K562 (cell line): ENCODE measurements around the gene MYL12A. TPM values are rescaled to one million over a fixed set of nuclear protein-coding genes. Genes with fewer than 3 reads are reported as not detected.

Experiments used
- ATAC-seq: fragments of 200-7000 bp; cut with Tn5 transposase; 3 replicates; pipeline ENCODE4 v1.9.1; 2020; ENCODE audit warnings: moderate library complexity
- BruUV-seq: library from RNA; stranded (reverse); fragments of 400-500 nt; replicated peaks from 2 replicates; lab custom pipeline; 2021; lab: Mats Ljungman, UMichigan
- CTCF ChIA-PET: fragments of 300-600 bp; formaldehyde crosslinking; extraction: SDS; loops from one replicate; lab custom pipeline; 2021; ENCODE audit warnings: low intra/inter-chr PET ratio; lab: Yijun Ruan, JAX
- POLR2A ChIA-PET: fragments of 300-600, 350-650 bp; sonication (Branson Sonifier 250); formaldehyde crosslinking; extraction: SDS; loops from one replicate; lab custom pipeline; 2021; ENCODE audit warnings: antibody characterized with exemption, inconsistent platforms; lab: Yijun Ruan, JAX
- DNase-seq, 4 experiments: peaks; one replicate each; pipeline versions ENCODE4 v3.0.0 to v3.0.0-alpha.2; 2011 to 2018; ENCODE audit warnings: low spot score in 3 of 4, mixed read lengths in 3 of 4; ENCODE audit errors: extremely low read depth in 1 of 4
- FAIRE-seq: peaks from 2 replicates; lab custom pipeline; 2011; peaks lifted over from hg19 to GRCh38; lab: Jason Lieb, UNC
- H2AFZ ChIP-seq: 2 replicates; pipeline ENCODE4 v1.6.0; 2011; ENCODE audit warnings: low read depth, low read length, control low read depth, inconsistent platforms
- H3K27ac ChIP-seq: fragments of 200-600 bp; 3 replicates; pipeline ENCODE4 v1.8.0; 2011; ENCODE audit warnings: low read depth, mild to moderate bottlenecking, control low read depth, inconsistent platforms, low read length, moderate library complexity, mixed read lengths; ENCODE audit errors: extremely low read depth
- H3K27me3 ChIP-seq, 2 experiments: fragments of 300-600 bp in 1 of 2; 2 replicates in 1 of 2; 3 replicates in 1 of 2; pipeline versions ENCODE4 v1.6.0 to v1.8.0; 2011; ENCODE audit warnings: inconsistent platforms in 2 of 2, low read length in 2 of 2, mild to moderate bottlenecking in 1 of 2, mixed read lengths in 1 of 2, moderate library complexity in 1 of 2; ENCODE audit not compliant: control insufficient read depth in 2 of 2, insufficient read depth in 2 of 2
- H3K36me3 ChIP-seq: fragments of 300-600 bp; 3 replicates; pipeline ENCODE4 v1.8.0; 2011; ENCODE audit warnings: mild to moderate bottlenecking, low read length, inconsistent platforms; ENCODE audit not compliant: control insufficient read depth, insufficient read depth
- H3K4me1 ChIP-seq, 2 experiments: fragments of 200-600 bp in 1 of 2; replicated peaks in 1 of 2; 2 replicates in 1 of 2; 3 replicates in 1 of 2; pipeline versions ENCODE4 v1.5.1 to v1.8.0; 2011; ENCODE audit warnings: inconsistent platforms in 2 of 2, low read length in 2 of 2, mild to moderate bottlenecking in 1 of 2, mixed read lengths in 1 of 2, moderate library complexity in 1 of 2; ENCODE audit not compliant: control insufficient read depth in 2 of 2, insufficient read depth in 2 of 2
- H3K4me2 ChIP-seq: 2 replicates; pipeline ENCODE4 v1.6.1; 2011; ENCODE audit warnings: low read length, control low read depth, inconsistent platforms, mixed read lengths; ENCODE audit not compliant: insufficient read depth
- H3K4me3 ChIP-seq: fragments of 200-600 bp; sonication (generic), shearing (Covaris generic); 2 replicates; pipeline ENCODE4 v1.5.1; 2016; ENCODE audit warnings: control low read depth, inconsistent platforms
- H3K79me2 ChIP-seq: fragments of 200-600 bp; 3 replicates; pipeline ENCODE4 v1.8.0; 2011; ENCODE audit warnings: low read length, inconsistent platforms; ENCODE audit not compliant: control insufficient read depth, insufficient read depth
- H3K9ac ChIP-seq, 2 experiments: 2 replicates each; pipeline versions ENCODE4 v1.6.0 to v1.6.1; 2011; ENCODE audit warnings: low read depth in 2 of 2, low read length in 2 of 2, control low read depth in 1 of 2, inconsistent platforms in 1 of 2, mild to moderate bottlenecking in 1 of 2, mixed read lengths in 1 of 2; ENCODE audit not compliant: insufficient read depth in 1 of 2
- H3K9me1 ChIP-seq: one replicate; pipeline ENCODE4 v1.6.0; 2011; ENCODE audit warnings: inconsistent platforms, mild to moderate bottlenecking, low read length, moderate library complexity; ENCODE audit not compliant: control insufficient read depth, insufficient read depth
- H3K9me3 ChIP-seq: replicated peaks from 2 replicates; pipeline ENCODE4 v1.5.1; 2011; ENCODE audit warnings: low read depth, low read length, inconsistent platforms; ENCODE audit not compliant: control insufficient read depth, insufficient read depth
- H4K20me1 ChIP-seq: replicated peaks from 2 replicates; pipeline ENCODE4 v1.6.1; 2011; ENCODE audit warnings: low read length, inconsistent platforms, mixed read lengths; ENCODE audit not compliant: control insufficient read depth, insufficient read depth
- ADNP ChIP-seq: fragments of 200-800 bp; sonication (Bioruptor generic); IDR thresholded peaks from 2 replicates; pipeline ENCODE4 v1.6.1; 2016; ENCODE audit warnings: missing genetic modification characterization, missing compliant biosample characterization
- CREB5 ChIP-seq: fragments of 250-450 bp; sonication (Bioruptor Pico); IDR thresholded peaks from 2 replicates; pipeline ENCODE4 v1.5.0; 2020; ENCODE audit warnings: mild to moderate bottlenecking
- ESRRB ChIP-seq: fragments of 250-450 bp; sonication (Bioruptor Pico); IDR thresholded peaks from 2 replicates; pipeline ENCODE4 v1.5.0; 2020; ENCODE audit warnings: mild to moderate bottlenecking, moderate library complexity, borderline replicate concordance
- ETS2 ChIP-seq: IDR thresholded peaks from 2 replicates; pipeline ENCODE4 v1.6.1; 2016; ENCODE audit warnings: borderline replicate concordance, missing genetic modification characterization, mild to moderate bottlenecking, moderate library complexity, missing compliant biosample characterization; ENCODE audit not compliant: poor library complexity, severe bottlenecking
- GABPB1 ChIP-seq: sonication (generic); formaldehyde crosslinking; IDR thresholded peaks from 2 replicates; pipeline ENCODE4 v1.8.0; 2022; ENCODE audit warnings: mild to moderate bottlenecking, missing genetic modification reagents
- KAT7 ChIP-seq: sonication (generic); formaldehyde crosslinking; IDR thresholded peaks from 2 replicates; pipeline ENCODE4 v1.8.0; 2022; ENCODE audit warnings: missing genetic modification reagents, mild to moderate bottlenecking, borderline replicate concordance
- MEF2D ChIP-seq: conservative IDR thresholded peaks from 2 replicates; pipeline ENCODE4 v1.6.1; 2016; ENCODE audit warnings: low read depth, missing genetic modification characterization, missing compliant biosample characterization
- MTA3 ChIP-seq: fragments of 450-650 bp; formaldehyde crosslinking; IDR thresholded peaks from 2 replicates; pipeline ENCODE4 v1.6.1; 2017; ENCODE audit warnings: mild to moderate bottlenecking, borderline replicate concordance
- POLR2AphosphoS2 ChIP-seq: IDR thresholded peaks from 2 replicates; pipeline ENCODE4 v1.6.1; 2012; ENCODE audit warnings: low read length, improper control_type of control experiment
- SAP30 ChIP-seq: fragments of 200-600 bp; sonication (generic); IDR thresholded peaks from 2 replicates; pipeline ENCODE4 v1.6.1; 2012; ENCODE audit warnings: borderline replicate concordance, low read depth, mild to moderate bottlenecking, moderate library complexity, low read length, control low read depth, inconsistent platforms; ENCODE audit not compliant: insufficient read depth, poor library complexity, severe bottlenecking
- SMARCE1 ChIP-seq: fragments of 450-650 bp; IDR thresholded peaks from 2 replicates; pipeline ENCODE4 v1.7.1; 2016; ENCODE audit warnings: mild to moderate bottlenecking
- STAT6 ChIP-seq: sonication (generic); formaldehyde crosslinking; IDR thresholded peaks from 2 replicates; pipeline ENCODE4 v1.8.1; 2023; ENCODE audit warnings: mild to moderate bottlenecking, missing genetic modification reagents
- THRB ChIP-seq: fragments of 450-650 bp; formaldehyde crosslinking; conservative IDR thresholded peaks from 2 replicates; pipeline ENCODE4 v1.4.0; 2022; ENCODE audit warnings: mild to moderate bottlenecking, missing genetic modification characterization
- ZBTB17 ChIP-seq: fragments of 450-650 bp; formaldehyde crosslinking; IDR thresholded peaks from 2 replicates; pipeline ENCODE4 v1.4.0; 2020; ENCODE audit warnings: mild to moderate bottlenecking
- ZNF165 ChIP-seq: fragments of 250-450 bp; sonication (Bioruptor Pico); IDR thresholded peaks from 2 replicates; pipeline ENCODE4 v1.4.0; 2020; ENCODE audit warnings: borderline replicate concordance
- ZNF3 ChIP-seq: fragments of 250-450 bp; sonication (Bioruptor Pico); IDR thresholded peaks from 2 replicates; pipeline ENCODE4 v1.5.0; 2021; ENCODE audit warnings: mild to moderate bottlenecking, moderate library complexity
- ZNF324 ChIP-seq: fragments of 250-450 bp; sonication (Bioruptor Pico); IDR thresholded peaks from 2 replicates; pipeline ENCODE4 v1.4.0; 2020; ENCODE audit warnings: mild to moderate bottlenecking
- WGBS: fragments of 100-300 bp; shearing (Covaris generic); methylation state at CpG from one replicate; pipeline ENCODE4 v1.1.6; 2016; ENCODE audit warnings: low coverage, mixed read lengths; ENCODE audit not compliant: insufficient coverage; ENCODE audit errors: missing lambda C conversion rate; 5-methylcytosine and 5-hydroxymethylcytosine counted together
- in situ Hi-C: fragments of 300-500 bp; cut with MboI; formaldehyde crosslinking; loops from 4 replicates; pipeline ENCODE4 v1.15.0; 2018; ENCODE audit warnings: inconsistent platforms, mixed read lengths
- intact Hi-C: fragments of 100-400 bp; cut with micrococcal nuclease; formaldehyde crosslinking; loops from 2 replicates; pipeline ENCODE4 v1.14.2; 2022
- polyA plus RNA-seq, 8 experiments: library from polyadenylated mRNA; depleted of rRNA in 4 of 8; stranded (reverse) in 5 of 8; unstranded in 3 of 8; fragments of >200 nt; fragmentation: Nextera tagmentation in 2 of 8; fragmentation: Illumina TruSeq in 1 of 8; extraction: Ambion mirVana in 2 of 8; extraction: Trizol in 1 of 8; gene quantifications; 2 replicates each; pipeline versions ENCODE4 v1.2.1 to v1.2.3, GENCODE V29; 2011 to 2014; ENCODE audit warnings: inconsistent platforms in 1 of 8, missing spikeins in 1 of 8
- total RNA-seq, 7 experiments: library from RNA; depleted of rRNA in 6 of 7; stranded (reverse); fragments of >200 nt in 6 of 7; fragmentation: Illumina TruSeq in 2 of 7; extraction: Trizol in 2 of 7; gene quantifications; 2 replicates each; pipeline versions ENCODE4 v1.2.1 to v1.2.3, GENCODE V29; 2011 to 2021; ENCODE audit warnings: low replicate concordance in 1 of 7

The MYL12A gene
- total and polyA plus RNA-seq, 9 of the 15 experiments (the other 6 are each of a cell fraction or from before 2014, with no cell fraction given): 308 to 1,031 (median 559) TPM

- H2AFZ ChIP-seq: no peak overlapping the region
- BruUV-seq: no TSS peak
- TF ChIP-seq ADNP: no peak
- TF ChIP-seq MTA3: no peak
- TF ChIP-seq ZNF3: no peak
- no peak for TF ChIP-seq CREB5 (CRISPR knock-in tag)
- no peak for TF ChIP-seq MEF2D (tag)
- TF ChIP-seq ETS2 (tag): no peak
- no peak for TF ChIP-seq SMARCE1
- no peak for TF ChIP-seq POLR2AphosphoS2
- no peak for TF ChIP-seq GABPB1 (CRISPR knock-in tag)
- no peak for TF ChIP-seq ZBTB17 (CRISPR knock-in tag)
- no peak for TF ChIP-seq STAT6
- TF ChIP-seq ESRRB: no peak
- no peak for TF ChIP-seq ZNF324 (CRISPR knock-in tag)
- TF ChIP-seq SAP30: peak; percentile 40
- no peak for TF ChIP-seq ZNF165 (CRISPR knock-in tag)
- no peak; the same call in 1 of the 2 replicates for TF ChIP-seq KAT7 (CRISPR knock-in tag)
- no peak for TF ChIP-seq THRB
These were observed 559 bp downstream of the MYL12A start for GRCh38 chr18:3248062-3248657.

More at GRCh38 chr18:3248062-3248657, 559 bp downstream of the MYL12A start:
- no peak for DNase-seq
- Histone ChIP-seq H3K9ac (peak overlapping the region; percentile 93 to 99), H3K4me3 (peak overlapping the region; percentile 92), H4K20me1 (peaks cover 14% of the 10 kb centered on the region; the same call in 1 of the 2 replicates), H3K4me2 (peak overlapping the region; percentile 90), H3K4me1 (peaks cover 3 to 13% of the 10 kb centered on the region in 2 experiments; a peak in 3 of 5 replicates), H3K27ac (peak overlapping the region; percentile 100), H3K9me1 (no peaks in the 10 kb centered on the region), H3K27me3 (no peaks in the 10 kb centered on the region), H3K36me3 (peaks cover 44% of the 10 kb centered on the region), H3K79me2 (peaks cover 75% of the 10 kb centered on the region), H3K9me3 (no peaks in the 10 kb centered on the region)
- CTCF ChIA-PET: interaction anchor here (0.8 kb wide), 1 partner anchor 418 kb away, joined by 3 read pairs; no protein-coding TSS in a partner anchor
- POLR2A ChIA-PET: interaction anchor here (0.6 to 4.1 kb wide), 32 partner anchors 8 to 592 kb away, joined by 3 to 35 read pairs (median 4); partner anchors contain the start of genes MYL12B and SMCHD1
- 1% methylated on average over 22 of the region's 22 CpGs for WGBS
- in situ Hi-C loops: loop anchor here (5.0 kb wide), 1 partner anchor 306 kb away; no protein-coding TSS in a partner anchor
- ATAC-seq: peak; percentile 4; the same call in 2 of the 3 replicates
- intact Hi-C loops: loop anchor here (2.0 to 5.0 kb wide), 2 partner anchors 15 to 76 kb away; partner anchors contain the start of gene MYL12B
- FAIRE-seq: no peak
